Measurements from ENCODE around the gene NAPEPLD.

- no peak for TF ChIP-seq CTCF (IDR thresholded peaks at IDR 0.05; ENCODE audit: insufficient read depth, low read depth, low read length)
- no peak for TF ChIP-seq EZH2 (IDR thresholded peaks at IDR 0.05; ENCODE audit: insufficient read depth, low read length)
Observed at GRCh38 chr7:103129702-103130549, 19.0 kb downstream of the NAPEPLD start.

Data from astrocyte (in vitro differentiated cells and primary cell).